IPS-NIHi7 (cell line): Measurements from ENCODE around the gene GRM3.
A peak's percentile ranks its signal among the peaks of the same experiment; 100 is the strongest.

Source experiments
- DNase-seq: peaks from one replicate; pipeline ENCODE4 v3.0.0; 2012; ENCODE audit warnings: mixed read lengths; ENCODE audit errors: extremely low spot score

GRM3 gene

GRCh38 chr7:86900886-86901285 lies 257.2 kb downstream of the GRM3 start:
- DNase-seq, result no peak

DNA sequence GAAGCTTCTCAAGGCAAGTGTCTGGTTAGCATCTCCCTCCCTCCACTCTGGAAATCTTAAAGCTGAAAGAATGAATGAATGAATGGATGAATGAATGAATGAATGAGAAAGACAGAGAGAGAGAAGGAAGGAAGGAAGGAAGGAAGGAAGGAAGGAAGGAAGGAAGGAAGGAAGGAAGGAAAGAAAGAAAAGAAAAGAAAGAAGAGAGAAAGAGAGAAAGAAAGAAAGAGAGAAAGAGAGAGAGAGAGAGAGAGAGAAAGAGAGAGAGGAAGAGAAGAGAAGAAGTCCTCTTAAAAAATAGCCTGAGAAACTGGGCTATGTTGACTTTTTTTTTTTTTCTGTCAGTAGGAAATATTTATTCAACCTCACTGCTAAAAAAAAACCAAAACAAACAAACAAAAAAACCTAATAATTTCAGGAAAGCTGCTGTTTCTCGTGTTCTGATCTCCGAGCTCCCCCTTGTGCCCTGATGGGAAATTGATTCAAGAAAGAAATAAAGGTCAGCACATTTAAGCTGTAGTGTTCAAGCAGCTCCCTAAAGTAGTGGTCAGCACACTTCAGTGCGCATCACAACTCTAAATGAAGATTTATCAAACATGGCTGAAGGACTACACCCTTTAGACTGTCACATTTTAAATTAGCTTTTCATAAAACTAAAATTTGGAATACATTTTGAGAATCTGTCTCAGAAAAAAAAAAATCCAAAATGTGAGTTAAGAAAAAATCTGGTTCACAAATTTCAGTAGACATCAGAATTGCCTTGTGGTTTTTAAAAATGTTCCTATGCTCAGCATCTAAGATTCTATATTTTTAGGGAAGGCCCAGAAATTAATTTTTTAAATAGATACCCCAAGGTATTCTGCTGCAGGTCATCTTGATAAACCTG lies 261.5 kb downstream of the GRM3 start:
- DNase-seq, result peak; percentile 24

DNA sequence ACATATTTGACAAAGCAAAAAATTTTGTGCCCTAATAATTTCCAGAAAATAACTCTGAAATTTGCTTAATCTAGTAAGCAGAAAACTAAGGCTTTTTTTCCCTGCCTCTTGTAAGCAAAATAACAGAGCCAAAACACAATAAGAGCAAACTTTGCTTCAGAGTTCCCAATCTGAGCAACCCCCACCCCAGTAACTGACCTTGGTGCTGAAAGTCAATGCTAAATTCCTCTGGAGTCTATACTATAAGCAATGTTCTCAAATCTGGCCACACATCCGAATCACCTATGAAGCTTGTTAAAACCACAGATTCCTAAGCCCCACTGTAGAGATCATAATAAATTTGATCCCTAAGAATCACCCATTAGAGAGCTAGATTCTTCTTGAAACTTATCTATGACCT lies 265.2 kb downstream of the GRM3 start:
- DNase-seq, result peak; percentile 26

GRCh38 chr7:86911659-86912058 lies 267.9 kb downstream of the GRM3 start:
- DNase-seq, result no peak

- DNase-seq, result no peak
Measured at GRCh38 chr7:86913709-86914108, 270.0 kb downstream of the GRM3 start.
